Measurements from ENCODE around the gene IL13RA2.

IL13RA2 gene

GRCh38 chrX:115017455-115017854 is at the start of gene IL13RA2:
IL13RA2 (minus strand) TSS chrX:115017616; CDS start chrX:115017269, 347 bp downstream.
- FAIRE-seq, result no peak

GRCh38 chrX:115065304-115065703 is 47.9 kb upstream of the IL13RA2 start:
- FAIRE-seq, result no peak

- no peak for FAIRE-seq
Observed at GRCh38 chrX:115060013-115060412, 42.6 kb upstream of the IL13RA2 start.

GRCh38 chrX:115058276-115058675 is 40.9 kb upstream of the IL13RA2 start:
- no peak for FAIRE-seq

GRCh38 chrX:115054876-115055275 is 37.5 kb upstream of the IL13RA2 start:
- no peak for FAIRE-seq

GRCh38 chrX:115053223-115053622 is 35.8 kb upstream of the IL13RA2 start:
- FAIRE-seq, result no peak

- FAIRE-seq, result no peak
Observed at GRCh38 chrX:115047715-115048114, 30.3 kb upstream of the IL13RA2 start.

- FAIRE-seq, result no peak
Observed at GRCh38 chrX:115047181-115047580, 29.8 kb upstream of the IL13RA2 start.

- no peak for FAIRE-seq
Observed at GRCh38 chrX:115040417-115040816, 23.0 kb upstream of the IL13RA2 start.

GRCh38 chrX:115038406-115038805 is 21.0 kb upstream of the IL13RA2 start:
- FAIRE-seq, result no peak

GRCh38 chrX:115036029-115036428 is 18.6 kb upstream of the IL13RA2 start:
- FAIRE-seq, result no peak

GRCh38 chrX:115031989-115032388 is 14.6 kb upstream of the IL13RA2 start:
- no peak for FAIRE-seq

GRCh38 chrX:115030625-115031024 is 13.2 kb upstream of the IL13RA2 start:
- FAIRE-seq, result no peak

GRCh38 chrX:115029869-115030570 is 12.6 kb upstream of the IL13RA2 start:
- no peak for FAIRE-seq

GRCh38 chrX:115029440-115029839 is 12.0 kb upstream of the IL13RA2 start:
- no peak for FAIRE-seq

- no peak for FAIRE-seq
Observed at GRCh38 chrX:115023811-115024210, 6.4 kb upstream of the IL13RA2 start.

- no peak for FAIRE-seq
Observed at GRCh38 chrX:115023139-115023538, 5.7 kb upstream of the IL13RA2 start.

GRCh38 chrX:115021121-115021520 is 3.7 kb upstream of the IL13RA2 start:
- no peak for FAIRE-seq

GRCh38 chrX:115018944-115019343 is 1.5 kb upstream of the IL13RA2 start:
- FAIRE-seq, result no peak

GRCh38 chrX:115018040-115018647 is 728 bp upstream of the IL13RA2 start:
- FAIRE-seq, result no peak

- FAIRE-seq, result no peak
Observed at GRCh38 chrX:115013705-115014104, 3.7 kb downstream of the IL13RA2 start.

- no peak for FAIRE-seq
Observed at GRCh38 chrX:115011428-115011827, 6.0 kb downstream of the IL13RA2 start.

- no peak for FAIRE-seq
Observed at GRCh38 chrX:114999906-115000305, 17.5 kb downstream of the IL13RA2 start.

- FAIRE-seq, result no peak
Observed at GRCh38 chrX:114997779-114998178, 19.6 kb downstream of the IL13RA2 start.

Data from islet of Langerhans (tissue), 1 donor.